Peyer's patch (tissue), 4 donors: ENCODE results near the gene MOK.

ENCODE experiments used
- POLR2A ChIP-seq, 2 donors: fragments of 450-650 bp; IDR thresholded peaks; one replicate each; pipeline ENCODE4 v1.5.1; 2017; ENCODE audit warnings: antibody characterized with exemption in 2 of 2, mild to moderate bottlenecking in 2 of 2, moderate library complexity in 2 of 2
- TF ChIP-seq, protein P1 (sequence below), 6 experiments: fragments of 450-650 bp in 4 of 6; fragments of 200-600 bp in 2 of 6; sonication (generic) in 1 of 6; IDR thresholded peaks; one replicate each; pipeline ENCODE4 v1.5.1; 2017 to 2019; ENCODE audit warnings: antibody characterized with exemption in 6 of 6, mild to moderate bottlenecking in 3 of 6, moderate library complexity in 1 of 6

GRCh38 chr14:102344485-102344884 lies 39.5 kb upstream of the MOK start:
- TF ChIP-seq, protein P1, sequence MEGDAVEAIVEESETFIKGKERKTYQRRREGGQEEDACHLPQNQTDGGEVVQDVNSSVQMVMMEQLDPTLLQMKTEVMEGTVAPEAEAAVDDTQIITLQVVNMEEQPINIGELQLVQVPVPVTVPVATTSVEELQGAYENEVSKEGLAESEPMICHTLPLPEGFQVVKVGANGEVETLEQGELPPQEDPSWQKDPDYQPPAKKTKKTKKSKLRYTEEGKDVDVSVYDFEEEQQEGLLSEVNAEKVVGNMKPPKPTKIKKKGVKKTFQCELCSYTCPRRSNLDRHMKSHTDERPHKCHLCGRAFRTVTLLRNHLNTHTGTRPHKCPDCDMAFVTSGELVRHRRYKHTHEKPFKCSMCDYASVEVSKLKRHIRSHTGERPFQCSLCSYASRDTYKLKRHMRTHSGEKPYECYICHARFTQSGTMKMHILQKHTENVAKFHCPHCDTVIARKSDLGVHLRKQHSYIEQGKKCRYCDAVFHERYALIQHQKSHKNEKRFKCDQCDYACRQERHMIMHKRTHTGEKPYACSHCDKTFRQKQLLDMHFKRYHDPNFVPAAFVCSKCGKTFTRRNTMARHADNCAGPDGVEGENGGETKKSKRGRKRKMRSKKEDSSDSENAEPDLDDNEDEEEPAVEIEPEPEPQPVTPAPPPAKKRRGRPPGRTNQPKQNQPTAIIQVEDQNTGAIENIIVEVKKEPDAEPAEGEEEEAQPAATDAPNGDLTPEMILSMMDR (IDR thresholded peaks at IDR 0.05) = no peak
- no peak for TF ChIP-seq POLR2A (IDR thresholded peaks at IDR 0.05)
